GM23338 (cell line): ENCODE measurements around the gene EDNRB. TPM values are rescaled to one million over a fixed set of nuclear protein-coding genes. Genes with fewer than 3 reads are reported as not detected.

Experiments
- ATAC-seq: fragments of 200-7000 bp; cut with Tn5 transposase; 3 replicates; pipeline ENCODE4 v1.9.1; 2020
- DNase-seq: peaks from one replicate; pipeline ENCODE4 v3.0.0-alpha.2; 2015; ENCODE audit warnings: low spot score
- H2AFZ ChIP-seq: fragments of 200-600 bp; sonication (generic); 2 replicates; pipeline ENCODE4 v1.8.0; 2016; ENCODE audit warnings: antibody characterized with exemption, mild to moderate bottlenecking, moderate library complexity
- H3F3A ChIP-seq: fragments of 200-600 bp; sonication (generic); replicated peaks from 2 replicates; pipeline ENCODE4 v1.8.0; 2017; ENCODE audit warnings: antibody characterized with exemption, mixed run types, low read depth
- H3K27ac ChIP-seq: fragments of 200-600 bp; sonication (generic); 2 replicates; pipeline ENCODE4 v1.6.1; 2016; ENCODE audit warnings: low read depth
- H3K27me3 ChIP-seq: fragments of 200-600 bp; sonication (generic); 2 replicates; pipeline ENCODE4 v1.8.0; 2016; ENCODE audit warnings: mild to moderate bottlenecking, mixed run types, moderate library complexity; ENCODE audit not compliant: insufficient read depth
- H3K36me3 ChIP-seq: fragments of 200-600 bp; sonication (generic); 2 replicates; pipeline ENCODE4 v1.8.0; 2016; ENCODE audit warnings: mild to moderate bottlenecking; ENCODE audit not compliant: insufficient read depth
- H3K4me1 ChIP-seq: fragments of 200-600 bp; sonication (generic); 2 replicates; pipeline ENCODE4 v1.8.0; 2016; ENCODE audit warnings: mild to moderate bottlenecking, moderate library complexity; ENCODE audit not compliant: insufficient read depth
- H3K4me2 ChIP-seq: fragments of 200-600 bp; sonication (generic); 2 replicates; pipeline ENCODE4 v1.7.1; 2017; ENCODE audit warnings: mixed run types
- H3K4me3 ChIP-seq: fragments of 200-600 bp; sonication (generic); 2 replicates; pipeline ENCODE4 v1.6.1; 2016; ENCODE audit warnings: mixed run types
- H3K79me2 ChIP-seq: fragments of 200-600 bp; sonication (generic); replicated peaks from 2 replicates; pipeline ENCODE4 v1.8.0; 2017; ENCODE audit warnings: mild to moderate bottlenecking; ENCODE audit not compliant: insufficient read depth
- H3K9me2 ChIP-seq: fragments of 200-600 bp; sonication (generic); 2 replicates; pipeline ENCODE4 v1.8.0; 2017; ENCODE audit not compliant: insufficient read depth
- H4K20me1 ChIP-seq: fragments of 200-600 bp; sonication (generic); replicated peaks from 2 replicates; pipeline ENCODE4 v1.8.0; 2017; ENCODE audit warnings: mild to moderate bottlenecking; ENCODE audit not compliant: insufficient read depth
- H3K27ac Mint-ChIP-seq: 2 replicates; pipeline ENCODE4 v1.8.0; 2020; ENCODE audit warnings: inconsistent platforms, mild to moderate bottlenecking, moderate library complexity, mixed read lengths
- H3K27me3 Mint-ChIP-seq: 3 replicates; pipeline ENCODE4 v1.8.0; 2022; ENCODE audit warnings: low read depth, mild to moderate bottlenecking, moderate library complexity, mixed read lengths, inconsistent platforms; ENCODE audit not compliant: insufficient read depth, poor library complexity
- H3K36me3 Mint-ChIP-seq: 3 replicates; pipeline ENCODE4 v1.8.0; 2021; ENCODE audit warnings: low read depth, mild to moderate bottlenecking, inconsistent platforms, moderate library complexity, mixed read lengths
- H3K4me1 Mint-ChIP-seq: 3 replicates; pipeline ENCODE4 v1.8.0; 2020; ENCODE audit warnings: mild to moderate bottlenecking, inconsistent platforms, mixed read lengths
- H3K4me3 Mint-ChIP-seq: 3 replicates; pipeline ENCODE4 v1.8.0; 2021; ENCODE audit warnings: moderate library complexity, mild to moderate bottlenecking, inconsistent platforms, mixed read lengths
- H3K9me3 Mint-ChIP-seq: 3 replicates; pipeline ENCODE4 v1.8.0; 2020; ENCODE audit warnings: moderate library complexity, mild to moderate bottlenecking, inconsistent platforms, mixed read lengths
- CREB1 ChIP-seq: fragments of 250-450 bp; sonication (Bioruptor Pico); IDR thresholded peaks from 2 replicates; pipeline ENCODE4 v1.5.0; 2020; ENCODE audit warnings: low read depth, mild to moderate bottlenecking, moderate library complexity
- CTCF ChIP-seq, 2 experiments: fragments of 200-600 bp in 1 of 2; sonication (generic) in 1 of 2; conservative IDR thresholded peaks; 2 replicates each; pipeline versions ENCODE4 v1.5.1 to v1.6.1; 2016 to 2017; ENCODE audit warnings: antibody characterized with exemption in 2 of 2, low read depth in 2 of 2, mild to moderate bottlenecking in 2 of 2, moderate library complexity in 1 of 2
- ETS1 ChIP-seq: IDR thresholded peaks from 2 replicates; pipeline ENCODE4 v1.6.1; 2016; ENCODE audit warnings: antibody characterized with exemption
- EZH2 ChIP-seq: fragments of 200-600 bp; sonication (generic); IDR thresholded peaks from one replicate; pipeline ENCODE4 v1.8.0; 2017; ENCODE audit warnings: antibody characterized with exemption, mild to moderate bottlenecking, low read depth; ENCODE audit not compliant: unreplicated experiment
- EZH2phosphoT487 ChIP-seq: fragments of 200-600 bp; sonication (generic); IDR thresholded peaks from one replicate; pipeline ENCODE4 v1.8.1; 2018; ENCODE audit warnings: antibody characterized with exemption; ENCODE audit not compliant: unreplicated experiment
- JUNB ChIP-seq: IDR thresholded peaks from one replicate; pipeline ENCODE4 v1.6.1; 2016; ENCODE audit warnings: antibody characterized with exemption; ENCODE audit not compliant: unreplicated experiment
- POLR2AphosphoS5 ChIP-seq: IDR thresholded peaks from 2 replicates; pipeline ENCODE4 v1.6.1; 2016; ENCODE audit warnings: antibody characterized with exemption, low read depth
- STAT1 ChIP-seq: IDR thresholded peaks from one replicate; pipeline ENCODE4 v1.6.1; 2016; ENCODE audit warnings: antibody characterized with exemption; ENCODE audit not compliant: unreplicated experiment
- ZNF114 ChIP-seq: fragments of 250-450 bp; sonication (Bioruptor Pico); IDR thresholded peaks from 2 replicates; pipeline ENCODE4 v1.5.0; 2020; ENCODE audit warnings: mild to moderate bottlenecking, moderate library complexity
- ZNF331 ChIP-seq: fragments of 250-450 bp; sonication (Bioruptor Pico); IDR thresholded peaks from 2 replicates; pipeline ENCODE4 v1.5.0; 2020; ENCODE audit warnings: low read depth, mild to moderate bottlenecking, moderate library complexity
- ZNF462 ChIP-seq: fragments of 250-450 bp; sonication (Bioruptor Pico); IDR thresholded peaks from 2 replicates; pipeline ENCODE4 v1.5.0; 2020; ENCODE audit warnings: mild to moderate bottlenecking, moderate library complexity
- polyA plus RNA-seq: library from polyadenylated mRNA; unstranded; fragments of >200 nt; fragmentation: Nextera tagmentation; extraction: Ambion mirVana; gene quantifications from 2 replicates; pipeline ENCODE4 v1.2.1, GENCODE V29; 2016
- total RNA-seq: library from RNA; depleted of rRNA; stranded (reverse); fragments of >200 nt; shearing (Covaris generic); gene quantifications from 2 replicates; pipeline ENCODE4 v1.2.3, GENCODE V29; 2014

The EDNRB gene
- total and polyA plus RNA-seq, 2 experiments from 2014 or later, result 27.9 to 28.9 TPM

- no peak overlapping the region for H3K27ac ChIP-seq
- H3K27me3 Mint-ChIP-seq, result no peaks in the 10 kb centered on the region
- peaks cover 18% of the 10 kb centered on the region for H3K9me3 Mint-ChIP-seq
- no peaks in the 10 kb centered on the region for H3K4me1 ChIP-seq
- H3K4me1 Mint-ChIP-seq, result no peaks in the 10 kb centered on the region
- H3F3A ChIP-seq, result no peaks in the 10 kb centered on the region
- no peak for TF ChIP-seq CREB1 (CRISPR knock-in tag)
- TF ChIP-seq EZH2phosphoT487, result no peak
- TF ChIP-seq JUNB, result no peak
- TF ChIP-seq ZNF462 (CRISPR knock-in tag), result no peak
- no peak for TF ChIP-seq POLR2AphosphoS5
- no peak for TF ChIP-seq ETS1
- TF ChIP-seq EZH2, result no peak
- no peak for TF ChIP-seq ZNF114 (CRISPR knock-in tag)
- TF ChIP-seq CTCF (conservative IDR thresholded peaks at IDR 0.05; ENCODE audit: low read depth in 2 of 2), result no peak
- TF ChIP-seq ZNF331 (CRISPR knock-in tag), result no peak
- TF ChIP-seq STAT1, result no peak
- H3K36me3 ChIP-seq, result no peaks in the 10 kb centered on the region; the same call in 1 of the 2 replicates
- no peak overlapping the region for H2AFZ ChIP-seq
- H3K4me3 ChIP-seq, result no peak overlapping the region
- no peak for ATAC-seq
- no peak overlapping the region for H3K4me3 Mint-ChIP-seq
- H4K20me1 ChIP-seq, result no peaks in the 10 kb centered on the region
- DNase-seq, result no peak
- no peak overlapping the region for H3K27ac Mint-ChIP-seq
- H3K27me3 ChIP-seq, result no peaks in the 10 kb centered on the region
- H3K9me2 ChIP-seq, result peaks cover 20% of the 10 kb centered on the region; the same call in 1 of the 2 replicates
- no peaks in the 10 kb centered on the region for H3K79me2 ChIP-seq
- peaks cover 25% of the 10 kb centered on the region for H3K36me3 Mint-ChIP-seq
- no peak overlapping the region for H3K4me2 ChIP-seq
These were observed 49.9 kb downstream of the EDNRB start for GRCh38 chr13:77868717-77869116.
